ENCODE measurements around the gene PAK4.

The PAK4 gene

DNA sequence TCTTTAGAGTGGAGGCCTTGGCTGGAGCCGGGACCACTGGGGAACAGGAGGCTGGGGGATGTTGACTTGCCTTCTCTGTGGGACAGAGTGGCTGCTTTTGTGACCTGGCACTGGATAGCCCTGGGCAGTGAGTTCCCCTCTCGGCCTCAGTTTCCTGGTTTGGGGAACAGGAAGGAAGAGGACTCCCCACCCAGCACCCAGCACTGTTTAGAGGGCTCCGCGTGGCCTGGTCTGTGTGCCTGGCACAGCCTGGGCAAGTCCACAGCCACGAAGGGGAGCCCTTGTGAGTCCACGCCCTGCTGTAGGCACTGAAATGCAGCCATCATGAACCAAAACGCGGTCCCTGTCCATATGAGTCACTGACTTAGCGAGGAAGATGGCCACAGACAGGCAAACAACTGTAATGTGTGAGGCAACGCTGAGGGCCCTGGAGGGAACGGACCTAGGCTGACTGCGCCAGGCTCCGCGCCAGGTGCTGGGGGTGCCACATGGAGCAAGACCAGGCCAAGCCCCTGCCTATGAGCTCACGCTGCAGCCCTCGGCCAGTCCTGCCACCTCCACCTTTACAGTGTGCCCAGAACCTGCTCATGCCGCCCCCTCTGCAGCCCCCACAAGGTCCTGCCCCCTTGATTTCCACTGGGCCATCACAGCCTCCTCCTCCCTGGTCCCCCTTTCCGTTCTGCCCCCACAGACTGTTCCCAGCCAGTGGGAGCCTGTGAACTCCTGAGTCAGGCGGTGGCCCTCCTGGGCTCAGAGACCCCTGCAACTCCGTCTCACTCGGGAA is 35.5 kb downstream of the PAK4 start:
- in situ Hi-C loops (cut with MboI; ENCODE audit: low sequenced_read_pairs), result no loop called here

DNA sequence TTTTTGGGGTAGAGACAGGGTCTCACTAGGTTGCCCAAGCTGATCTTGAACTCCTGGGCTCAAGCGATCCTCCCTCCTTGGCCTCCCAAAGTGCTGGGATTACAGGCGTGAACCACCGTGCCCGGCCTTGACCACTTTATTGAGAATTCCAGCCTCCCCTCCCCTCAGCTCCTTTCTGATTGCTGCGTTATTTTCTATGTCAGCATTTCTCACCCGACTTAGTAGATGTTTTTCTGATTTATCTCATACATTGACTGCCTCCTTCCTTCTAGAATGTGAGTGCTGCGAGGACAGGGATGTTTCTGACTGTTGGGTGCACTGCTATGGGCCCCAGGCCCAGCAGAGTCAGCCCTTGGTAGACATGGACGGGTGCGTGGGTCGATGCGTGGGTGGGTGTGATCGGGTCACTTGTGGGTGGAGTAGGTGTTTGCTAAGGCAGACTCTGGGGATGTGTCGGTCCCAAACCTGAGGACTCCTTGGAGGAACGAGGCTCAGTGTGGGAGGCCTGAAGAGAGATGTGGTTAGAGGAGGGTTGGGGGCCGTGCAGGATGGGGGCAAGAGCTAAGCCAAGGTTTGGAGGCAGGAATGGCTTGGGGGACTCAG is 37.0 kb downstream of the PAK4 start:
- in situ Hi-C loops (cut with MboI; ENCODE audit: low sequenced_read_pairs), result no loop called here

DNA sequence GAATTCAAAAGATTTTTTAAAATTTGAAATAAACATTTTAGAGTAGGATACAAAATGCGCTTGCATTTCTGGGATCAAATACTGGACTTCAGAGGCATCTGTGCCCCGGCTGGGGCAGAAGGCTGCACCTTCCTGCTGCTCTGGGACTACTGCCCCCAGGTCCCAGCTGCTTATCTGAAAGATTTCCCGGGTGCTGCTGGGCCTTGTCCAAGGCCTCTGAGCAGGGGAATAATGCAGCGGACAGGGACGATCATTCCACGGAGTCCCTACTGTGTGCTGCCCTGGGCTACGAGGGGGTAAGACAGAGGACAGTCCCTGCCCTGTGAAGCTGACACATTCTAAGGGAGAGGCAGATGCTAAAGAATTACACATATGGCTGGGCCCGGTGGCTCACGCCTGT is 38.0 kb downstream of the PAK4 start:
- in situ Hi-C loops (cut with MboI; ENCODE audit: low sequenced_read_pairs), result no loop called here

DNA sequence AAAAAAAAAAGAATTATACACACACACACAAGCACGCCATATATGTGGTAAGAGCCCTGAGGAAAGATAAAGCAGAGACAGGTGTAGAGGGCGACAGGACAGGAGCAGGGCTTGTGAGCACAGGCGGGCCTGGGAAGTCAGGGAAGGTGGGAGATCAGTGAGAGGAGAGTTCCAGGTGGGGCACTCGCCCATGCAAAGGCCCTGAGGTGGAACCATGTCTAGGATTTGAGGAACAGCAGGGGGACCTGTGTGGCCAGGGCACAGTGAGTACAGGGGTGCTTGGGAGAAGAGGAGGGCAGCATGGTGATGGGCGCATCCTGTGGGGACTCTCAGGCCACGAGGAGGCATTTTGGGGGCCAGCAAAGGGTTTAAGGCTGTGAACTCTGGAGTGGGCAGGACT is 38.7 kb downstream of the PAK4 start:
- in situ Hi-C loops (cut with MboI; ENCODE audit: low sequenced_read_pairs), result no loop called here

DNA sequence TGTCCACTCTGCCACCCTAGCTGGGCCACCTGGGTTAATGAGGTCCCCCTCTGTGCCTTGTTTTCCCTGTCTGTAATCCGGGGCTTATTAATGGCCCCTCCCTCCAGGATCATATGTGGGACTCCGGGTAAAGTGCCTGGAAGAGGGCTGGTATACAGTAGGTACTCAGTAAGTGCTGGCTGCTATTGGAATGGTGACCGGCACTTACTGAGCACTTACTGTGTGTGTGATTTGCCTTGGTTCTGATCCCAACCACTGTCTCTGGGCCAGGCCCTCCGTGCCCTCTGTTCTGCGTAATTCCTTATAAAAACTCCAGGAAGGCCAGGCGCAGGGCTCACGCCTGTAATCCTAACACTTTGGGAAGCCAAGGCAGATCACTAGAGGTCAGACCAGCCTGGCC is 40.3 kb downstream of the PAK4 start:
- in situ Hi-C loops (cut with MboI; ENCODE audit: low sequenced_read_pairs), result no loop called here

DNA sequence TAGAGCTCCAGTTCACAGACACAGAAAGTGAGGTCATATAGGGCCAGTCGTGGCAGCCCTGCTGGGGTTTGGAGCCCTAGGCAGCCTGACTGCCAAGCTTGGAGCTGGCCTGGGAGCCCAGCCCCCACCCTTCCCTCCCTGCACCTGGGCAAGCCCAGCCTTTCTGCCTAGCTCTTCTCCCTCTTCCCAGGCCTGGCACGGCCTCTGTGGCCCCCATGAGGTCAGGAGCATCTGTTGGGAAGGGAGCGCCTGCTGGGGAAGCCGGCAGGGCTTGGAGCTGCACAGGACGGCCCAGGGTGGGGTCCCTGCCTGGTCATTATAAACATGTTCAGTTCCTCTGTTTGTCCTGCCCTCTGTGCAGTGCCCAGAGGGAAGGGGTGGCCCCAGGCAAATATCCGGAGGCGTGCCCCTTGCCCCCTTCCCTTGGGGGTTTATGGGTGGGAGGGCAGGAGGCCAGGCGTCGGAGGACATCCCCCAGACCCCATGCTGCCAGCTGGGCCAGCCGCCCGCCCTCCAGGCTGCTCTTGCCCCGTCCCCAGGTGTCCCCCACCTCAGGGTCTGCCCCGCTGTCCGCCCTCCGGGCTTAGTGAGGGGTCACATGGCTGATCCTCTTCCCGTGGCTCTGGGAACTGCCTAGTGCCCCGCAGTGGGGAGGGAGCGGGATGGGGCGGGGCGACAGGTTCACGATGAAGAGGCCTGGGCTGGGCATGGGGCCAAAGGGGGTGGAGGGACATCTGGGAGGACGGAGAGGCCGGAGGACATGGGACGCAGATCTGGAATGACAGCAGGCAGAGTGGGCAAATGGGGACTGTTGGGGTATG is 41.2 kb downstream of the PAK4 start:
- in situ Hi-C loops (cut with MboI; ENCODE audit: low sequenced_read_pairs), result no loop called here

DNA sequence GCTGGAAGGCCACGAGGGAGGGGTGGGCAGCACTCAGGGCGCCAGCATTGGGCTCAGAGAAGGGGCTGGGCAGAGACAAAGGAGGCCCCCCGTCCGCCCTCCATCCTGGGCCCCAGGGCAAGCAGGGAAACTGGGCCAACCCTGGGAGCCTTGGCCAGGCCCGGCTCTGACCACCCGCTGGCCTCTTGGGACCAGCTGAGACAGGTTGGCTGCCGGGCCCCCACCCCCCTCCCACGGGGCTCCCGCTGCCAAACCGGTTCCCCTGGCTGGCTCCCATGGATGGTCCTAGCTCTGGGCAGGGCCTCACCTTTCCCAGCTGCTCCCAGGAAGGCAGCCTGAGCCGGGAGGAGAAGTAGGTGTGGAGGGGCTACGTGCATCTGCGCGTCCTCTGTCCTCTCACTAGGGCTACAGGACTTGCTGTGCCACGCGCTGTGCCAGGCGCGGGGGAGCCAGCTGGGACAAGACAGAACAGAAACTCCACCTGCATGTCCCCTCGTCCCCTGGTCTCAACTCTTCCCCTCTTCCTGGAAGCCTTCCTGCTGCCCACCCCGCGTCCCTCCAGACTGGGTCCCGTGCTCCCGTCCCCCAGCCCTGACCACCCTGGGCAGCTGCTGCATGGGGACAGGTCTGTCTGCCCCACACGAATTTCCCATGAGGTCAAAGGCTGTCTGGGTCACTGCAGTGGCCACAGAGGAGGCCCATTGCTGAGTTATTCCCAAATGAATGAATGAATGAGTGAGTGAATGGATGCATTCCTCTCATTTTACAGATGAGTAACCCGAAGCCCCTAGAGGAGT is 42.1 kb downstream of the PAK4 start:
- in situ Hi-C loops (cut with MboI; ENCODE audit: low sequenced_read_pairs), result no loop called here

DNA sequence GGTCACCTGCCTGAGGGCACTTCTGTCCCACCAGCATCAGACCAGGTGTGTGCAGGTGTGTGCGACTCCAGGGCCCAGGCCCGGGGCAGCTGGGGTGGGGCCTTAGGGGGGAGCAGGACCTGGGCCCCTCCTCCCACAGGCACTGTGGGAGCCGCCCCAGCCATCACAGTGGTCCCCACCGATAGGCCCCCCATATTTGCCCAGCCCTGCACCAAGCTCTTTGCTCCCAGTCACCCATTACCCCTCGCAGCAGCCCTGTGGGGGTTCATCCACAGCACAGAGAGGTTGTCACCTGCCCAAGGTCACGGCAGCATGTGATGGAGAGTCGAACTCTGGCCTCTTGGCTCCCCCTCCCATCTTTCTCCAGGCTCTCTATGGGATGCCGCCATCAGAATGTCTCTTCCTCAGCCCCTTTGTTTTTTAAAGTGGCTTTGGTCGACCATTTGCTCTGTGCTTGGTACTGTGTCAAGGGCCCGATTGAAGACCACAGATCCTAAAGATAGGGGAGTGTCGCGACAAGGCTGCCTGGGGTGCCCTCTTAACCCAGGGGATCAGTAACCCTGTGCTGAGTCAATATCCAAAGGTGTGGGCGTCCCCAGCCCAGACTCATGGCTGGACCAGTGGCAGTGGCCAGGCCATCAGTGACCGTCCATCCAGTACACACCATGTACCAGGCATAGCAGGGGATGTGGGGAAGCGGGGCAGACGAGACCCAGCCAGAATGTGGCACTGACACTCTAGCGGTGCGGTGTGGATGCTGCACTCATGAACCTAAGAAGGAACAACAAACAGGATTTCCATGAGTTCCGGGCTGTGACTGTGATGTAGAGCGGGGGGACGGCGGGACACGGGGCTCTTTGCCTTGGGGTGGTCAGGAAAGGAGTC is 42.9 kb downstream of the PAK4 start:
- in situ Hi-C loops (cut with MboI; ENCODE audit: low sequenced_read_pairs), result no loop called here

DNA sequence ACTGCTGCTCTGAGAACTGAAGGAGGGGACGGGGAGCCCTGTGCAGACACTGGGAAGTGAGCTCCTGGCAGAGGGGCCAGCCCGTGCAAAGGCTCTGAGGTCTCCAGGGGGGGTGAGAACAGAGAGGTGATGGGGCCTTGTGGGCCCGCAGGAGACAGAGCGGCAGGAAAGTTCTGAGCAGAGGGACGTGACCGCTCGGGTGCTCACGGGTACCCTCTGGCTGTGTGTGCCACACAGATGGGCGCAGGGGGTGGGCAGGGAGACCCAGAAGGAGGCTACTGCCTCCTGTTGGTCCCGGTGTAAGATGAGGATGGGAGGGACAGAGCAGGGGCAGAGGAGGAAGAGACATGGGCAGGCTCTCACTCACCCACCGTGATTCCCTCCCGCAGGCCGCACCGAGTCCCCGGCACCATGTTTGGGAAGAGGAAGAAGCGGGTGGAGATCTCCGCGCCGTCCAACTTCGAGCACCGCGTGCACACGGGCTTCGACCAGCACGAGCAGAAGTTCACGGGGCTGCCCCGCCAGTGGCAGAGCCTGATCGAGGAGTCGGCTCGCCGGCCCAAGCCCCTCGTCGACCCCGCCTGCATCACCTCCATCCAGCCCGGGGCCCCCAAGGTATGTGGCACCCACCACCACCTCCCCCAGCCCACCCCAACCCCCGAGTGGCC is 43.7 kb downstream of the PAK4 start:
- in situ Hi-C loops (cut with MboI; ENCODE audit: low sequenced_read_pairs), result no loop called here

DNA sequence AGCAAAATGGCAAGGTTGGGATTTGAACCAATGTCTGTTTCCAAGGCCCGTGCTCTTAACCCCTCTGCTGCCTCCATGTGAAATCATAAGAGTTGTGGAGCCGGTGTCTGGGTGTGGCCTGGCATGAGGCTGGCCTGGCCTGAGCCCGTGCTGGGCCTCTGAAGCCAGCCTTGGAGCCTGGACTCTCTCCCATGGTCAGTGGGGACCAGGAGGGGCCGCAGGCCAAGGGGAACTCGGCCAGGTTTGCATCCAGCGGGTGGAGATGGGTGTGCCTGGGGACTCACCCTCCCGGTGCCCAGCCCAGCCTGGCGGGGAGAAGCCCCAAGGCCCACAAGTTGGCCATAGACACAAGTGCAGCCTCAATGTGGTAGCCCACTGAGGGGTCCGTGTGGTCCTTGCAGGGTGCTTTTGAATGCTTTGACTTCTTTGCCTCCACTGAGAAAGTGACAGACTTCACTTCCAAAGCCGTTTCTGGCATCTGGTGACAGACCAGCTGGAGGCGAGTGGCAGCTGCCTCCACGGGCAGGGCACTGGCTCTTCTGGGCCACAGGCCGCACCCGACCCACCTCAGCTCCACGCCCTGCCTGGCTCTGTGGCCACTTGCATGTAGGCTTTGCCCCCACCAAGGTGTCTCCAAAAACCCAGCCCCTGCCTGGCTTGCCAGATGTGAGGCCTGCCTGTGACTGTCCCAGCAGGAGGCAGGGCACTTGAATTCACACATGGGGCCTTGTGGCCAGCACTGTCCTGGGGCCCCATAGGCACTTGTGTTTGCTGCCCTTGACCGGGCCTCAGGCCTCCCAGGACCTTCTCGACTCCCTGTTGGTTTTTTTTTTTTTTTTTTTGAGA is 45.0 kb downstream of the PAK4 start:
- in situ Hi-C loops (cut with MboI; ENCODE audit: low sequenced_read_pairs), result no loop called here

DNA sequence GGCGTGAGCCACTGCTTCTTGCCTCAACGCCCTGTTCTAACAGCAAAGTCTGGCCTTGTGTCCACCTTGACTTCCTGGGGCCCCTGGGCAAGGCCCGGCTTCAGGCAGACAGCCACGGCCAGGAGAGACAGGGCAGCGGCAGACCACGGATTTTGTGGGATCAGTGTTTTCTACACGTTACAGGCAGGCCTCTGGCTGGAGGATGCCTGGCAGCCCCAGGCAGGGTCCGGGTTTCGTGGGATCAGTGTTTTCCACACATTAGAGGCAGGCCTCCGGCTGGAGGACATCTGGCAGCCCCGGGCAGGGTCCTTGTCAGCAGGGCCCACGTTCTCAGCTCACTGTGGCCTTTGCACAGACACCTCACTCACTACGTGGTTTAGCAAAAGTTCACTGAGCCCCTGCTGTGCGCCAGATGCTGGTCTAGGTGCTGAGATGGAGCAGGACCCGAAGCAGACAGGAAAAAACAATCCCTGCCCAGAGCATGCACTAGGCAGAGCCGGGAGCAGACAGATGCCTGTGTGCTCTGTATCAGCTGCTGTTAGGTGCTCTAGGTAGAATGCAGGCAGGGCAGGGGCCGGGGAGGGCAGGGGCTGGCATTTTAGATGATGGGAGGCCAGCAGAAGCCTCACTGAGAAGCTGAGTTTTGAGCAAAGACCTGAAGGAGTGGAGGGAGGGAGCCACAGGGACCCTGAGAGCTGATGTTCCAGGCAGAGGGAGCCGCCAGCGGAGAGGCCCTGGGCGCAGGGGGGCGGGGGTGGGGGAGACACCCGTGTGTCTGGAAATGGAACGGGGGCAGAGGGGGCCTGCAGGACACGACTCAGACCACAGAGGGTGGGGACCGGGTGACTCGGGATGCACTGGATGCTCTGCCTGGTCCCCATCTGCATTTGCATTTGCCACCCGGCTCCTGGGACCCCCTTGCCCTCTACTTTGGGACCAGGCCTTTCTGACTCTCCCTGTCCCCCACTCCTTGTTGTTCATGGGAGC is 46.2 kb downstream of the PAK4 start:
- in situ Hi-C loops (cut with MboI; ENCODE audit: low sequenced_read_pairs), result no loop called here

DNA sequence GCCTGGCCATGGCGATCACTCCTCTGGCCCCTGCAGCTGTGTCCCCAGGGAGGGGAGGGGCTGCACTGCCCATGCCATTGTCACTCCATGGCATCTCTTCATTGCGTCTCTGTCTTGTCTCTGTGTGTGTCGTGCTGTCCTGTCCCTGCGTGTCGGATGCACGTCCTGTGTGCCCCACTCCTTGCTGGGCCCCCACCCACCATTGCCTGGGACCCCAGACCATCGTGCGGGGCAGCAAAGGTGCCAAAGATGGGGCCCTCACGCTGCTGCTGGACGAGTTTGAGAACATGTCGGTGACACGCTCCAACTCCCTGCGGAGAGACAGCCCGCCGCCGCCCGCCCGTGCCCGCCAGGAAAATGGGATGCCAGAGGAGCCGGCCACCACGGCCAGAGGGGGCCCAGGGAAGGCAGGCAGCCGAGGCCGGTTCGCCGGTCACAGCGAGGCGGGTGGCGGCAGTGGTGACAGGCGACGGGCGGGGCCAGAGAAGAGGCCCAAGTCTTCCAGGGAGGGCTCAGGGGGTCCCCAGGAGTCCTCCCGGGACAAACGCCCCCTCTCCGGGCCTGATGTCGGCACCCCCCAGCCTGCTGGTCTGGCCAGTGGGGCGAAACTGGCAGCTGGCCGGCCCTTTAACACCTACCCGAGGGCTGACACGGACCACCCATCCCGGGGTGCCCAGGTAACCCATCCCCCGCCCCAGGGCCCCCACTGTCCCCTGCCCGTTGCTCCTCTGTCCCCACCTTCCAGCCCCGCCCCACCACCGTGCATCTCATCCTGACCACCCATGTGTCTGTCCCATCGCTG is 47.3 kb downstream of the PAK4 start:
- in situ Hi-C loops (cut with MboI; ENCODE audit: low sequenced_read_pairs), result no loop called here

DNA sequence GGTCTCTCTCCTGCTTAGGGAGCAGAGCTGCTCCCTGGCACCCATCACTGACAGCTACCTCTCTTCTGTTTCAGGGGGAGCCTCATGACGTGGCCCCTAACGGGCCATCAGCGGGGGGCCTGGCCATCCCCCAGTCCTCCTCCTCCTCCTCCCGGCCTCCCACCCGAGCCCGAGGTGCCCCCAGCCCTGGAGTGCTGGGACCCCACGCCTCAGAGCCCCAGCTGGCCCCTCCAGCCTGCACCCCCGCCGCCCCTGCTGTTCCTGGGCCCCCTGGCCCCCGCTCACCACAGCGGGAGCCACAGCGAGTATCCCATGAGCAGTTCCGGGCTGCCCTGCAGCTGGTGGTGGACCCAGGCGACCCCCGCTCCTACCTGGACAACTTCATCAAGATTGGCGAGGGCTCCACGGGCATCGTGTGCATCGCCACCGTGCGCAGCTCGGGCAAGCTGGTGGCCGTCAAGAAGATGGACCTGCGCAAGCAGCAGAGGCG is 48.0 kb downstream of the PAK4 start:
- in situ Hi-C loops (cut with MboI; ENCODE audit: low sequenced_read_pairs), result no loop called here

DNA sequence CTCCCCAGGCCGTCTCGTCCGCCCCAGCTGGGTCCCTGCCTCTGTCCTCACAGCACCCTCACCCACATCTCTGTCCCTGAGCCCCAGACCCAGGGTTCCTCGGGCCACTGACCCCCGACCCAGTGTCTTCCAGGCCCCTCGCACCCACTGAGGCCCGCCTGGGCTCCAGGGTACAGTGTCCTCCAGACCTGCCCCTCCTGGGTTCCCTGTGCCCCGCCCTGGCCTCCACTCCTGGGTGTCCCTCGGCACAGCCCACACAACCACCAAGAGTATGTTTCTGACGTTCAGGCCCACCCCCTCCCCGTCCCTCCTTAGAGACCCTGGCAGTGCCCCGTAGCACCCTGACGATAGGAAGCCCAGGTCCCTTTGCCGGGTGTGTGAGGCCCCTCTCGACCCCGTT is 48.6 kb downstream of the PAK4 start:
- in situ Hi-C loops (cut with MboI; ENCODE audit: low sequenced_read_pairs), result no loop called here

DNA sequence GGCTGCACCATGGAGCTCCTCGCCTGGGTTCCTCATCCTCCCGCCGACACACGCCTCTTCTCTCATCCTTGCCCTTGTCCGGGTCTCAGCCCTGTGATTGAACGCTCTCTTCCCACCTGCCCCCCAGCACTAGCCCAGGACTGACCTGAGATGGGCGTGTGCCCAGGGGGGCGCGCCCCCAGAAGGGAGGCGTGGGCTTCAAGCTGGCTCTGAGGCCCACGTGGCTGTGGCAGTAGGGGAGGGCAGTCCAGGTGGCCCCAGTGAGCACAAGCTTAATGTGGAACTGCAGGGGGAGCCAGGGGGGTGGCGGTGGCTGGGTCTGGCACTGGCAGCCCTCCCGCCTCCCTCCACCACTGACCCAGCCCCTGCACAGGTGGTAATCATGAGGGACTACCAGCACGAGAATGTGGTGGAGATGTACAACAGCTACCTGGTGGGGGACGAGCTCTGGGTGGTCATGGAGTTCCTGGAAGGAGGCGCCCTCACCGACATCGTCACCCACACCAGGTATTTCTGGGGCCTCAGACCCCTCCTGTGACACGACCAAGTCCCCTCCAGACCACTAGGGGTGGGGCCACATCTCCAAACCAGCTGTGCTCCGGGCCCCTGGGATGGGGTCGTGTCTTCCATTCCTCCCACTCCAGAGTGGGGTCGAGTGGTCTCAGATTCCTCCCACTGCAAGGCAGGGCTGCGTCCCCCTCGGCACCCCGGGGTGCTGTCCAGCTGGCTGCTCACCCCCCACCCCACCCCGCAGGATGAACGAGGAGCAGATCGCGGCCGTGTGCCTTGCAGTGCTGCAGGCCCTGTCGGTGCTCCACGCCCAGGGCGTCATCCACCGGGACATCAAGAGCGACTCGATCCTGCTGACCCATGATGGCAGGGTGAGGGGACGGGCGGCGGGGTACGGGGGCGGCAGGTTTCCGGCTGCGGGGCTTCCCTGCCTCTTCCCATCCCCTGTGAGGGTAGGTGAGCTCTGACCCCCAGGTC is 49.3 kb downstream of the PAK4 start:
- in situ Hi-C loops (cut with MboI; ENCODE audit: low sequenced_read_pairs), result no loop called here
